Choroid plexus epithelial cell (primary cell): Measurements from ENCODE around the gene KCNQ1.

Source experiments
- DNase-seq: peaks from one replicate; pipeline ENCODE4 v3.0.0-alpha.2; 2010; ENCODE audit warnings: low read depth
- H3K4me3 ChIP-seq: 2 replicates; pipeline ENCODE4 v1.5.1; 2011; ENCODE audit warnings: low read depth, mild to moderate bottlenecking, control low read depth, low read length, moderate library complexity
- TF ChIP-seq, protein P1 (sequence below): conservative IDR thresholded peaks from 2 replicates; pipeline ENCODE4 v1.5.1; 2011; ENCODE audit warnings: low read depth, mild to moderate bottlenecking, control low read depth, inconsistent platforms, low read length, moderate library complexity

Gene KCNQ1

DNA sequence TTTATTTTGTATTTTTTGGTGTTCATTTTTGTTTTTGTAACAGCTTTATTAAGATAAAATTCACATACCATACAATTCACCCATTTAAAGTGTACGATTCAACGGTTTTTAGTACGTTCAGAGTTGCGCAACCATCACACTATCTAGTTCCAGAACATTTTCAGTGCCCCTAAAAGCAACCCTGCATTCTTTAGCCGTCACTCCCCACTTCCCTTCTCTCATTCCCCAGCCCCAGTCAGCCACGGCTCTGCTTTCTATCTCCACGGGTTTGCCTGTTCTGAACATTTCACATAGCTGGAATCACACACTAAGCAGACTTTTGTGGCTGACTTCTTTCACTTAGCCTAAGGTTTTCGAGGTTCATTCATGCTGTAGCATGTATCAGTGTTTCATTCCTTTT is 264.6 kb downstream of the KCNQ1 start:
- peak; percentile 94 for DNase-seq
- TF ChIP-seq, protein P1, sequence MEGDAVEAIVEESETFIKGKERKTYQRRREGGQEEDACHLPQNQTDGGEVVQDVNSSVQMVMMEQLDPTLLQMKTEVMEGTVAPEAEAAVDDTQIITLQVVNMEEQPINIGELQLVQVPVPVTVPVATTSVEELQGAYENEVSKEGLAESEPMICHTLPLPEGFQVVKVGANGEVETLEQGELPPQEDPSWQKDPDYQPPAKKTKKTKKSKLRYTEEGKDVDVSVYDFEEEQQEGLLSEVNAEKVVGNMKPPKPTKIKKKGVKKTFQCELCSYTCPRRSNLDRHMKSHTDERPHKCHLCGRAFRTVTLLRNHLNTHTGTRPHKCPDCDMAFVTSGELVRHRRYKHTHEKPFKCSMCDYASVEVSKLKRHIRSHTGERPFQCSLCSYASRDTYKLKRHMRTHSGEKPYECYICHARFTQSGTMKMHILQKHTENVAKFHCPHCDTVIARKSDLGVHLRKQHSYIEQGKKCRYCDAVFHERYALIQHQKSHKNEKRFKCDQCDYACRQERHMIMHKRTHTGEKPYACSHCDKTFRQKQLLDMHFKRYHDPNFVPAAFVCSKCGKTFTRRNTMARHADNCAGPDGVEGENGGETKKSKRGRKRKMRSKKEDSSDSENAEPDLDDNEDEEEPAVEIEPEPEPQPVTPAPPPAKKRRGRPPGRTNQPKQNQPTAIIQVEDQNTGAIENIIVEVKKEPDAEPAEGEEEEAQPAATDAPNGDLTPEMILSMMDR: no peak
- peak overlapping the region; percentile 20 for H3K4me3 ChIP-seq

DNA sequence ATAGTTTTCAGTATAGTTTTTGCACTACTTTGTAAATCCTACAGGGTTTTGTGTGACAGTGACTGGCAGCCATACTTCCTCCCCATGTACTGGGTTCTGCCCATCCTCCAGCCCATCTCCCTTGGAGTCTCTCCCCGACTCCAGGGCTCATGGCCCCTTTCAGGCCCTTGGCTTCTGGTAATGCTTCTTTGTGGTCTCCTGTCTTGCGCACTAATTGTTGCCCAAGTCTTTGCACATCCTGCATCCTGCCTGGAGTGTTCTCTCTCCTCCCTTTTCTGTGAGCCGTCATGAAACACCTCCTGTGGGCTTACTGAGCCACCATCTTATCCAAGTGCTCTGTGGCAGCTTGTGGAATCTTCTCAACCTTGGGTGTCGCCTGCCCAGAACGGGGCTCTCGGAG is 266.4 kb downstream of the KCNQ1 start:
- TF ChIP-seq, protein P1: no peak
- no peak for DNase-seq
- H3K4me3 ChIP-seq: no peak overlapping the region

DNA sequence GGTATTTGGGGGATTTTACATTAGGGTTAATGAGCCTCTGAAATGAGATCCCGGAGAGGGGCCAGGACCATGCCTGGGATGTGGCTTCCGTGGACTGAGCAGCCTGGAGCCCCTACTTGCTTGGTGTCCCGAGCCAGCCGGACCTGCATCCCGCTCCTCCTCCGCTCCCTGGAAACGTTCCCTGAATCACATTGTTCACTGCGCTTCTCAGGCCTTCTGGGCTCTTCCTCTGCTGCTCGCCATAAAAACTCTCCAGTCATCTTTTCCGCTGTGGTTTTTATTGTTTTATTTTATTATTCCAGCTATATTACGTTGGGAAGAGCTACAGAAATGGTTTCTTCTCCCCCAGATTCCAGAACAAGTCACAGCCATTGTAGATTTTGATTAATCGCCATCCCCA is 268.3 kb downstream of the KCNQ1 start:
- TF ChIP-seq, protein P1: no peak
- DNase-seq: no peak
- H3K4me3 ChIP-seq: no peak overlapping the region

DNA sequence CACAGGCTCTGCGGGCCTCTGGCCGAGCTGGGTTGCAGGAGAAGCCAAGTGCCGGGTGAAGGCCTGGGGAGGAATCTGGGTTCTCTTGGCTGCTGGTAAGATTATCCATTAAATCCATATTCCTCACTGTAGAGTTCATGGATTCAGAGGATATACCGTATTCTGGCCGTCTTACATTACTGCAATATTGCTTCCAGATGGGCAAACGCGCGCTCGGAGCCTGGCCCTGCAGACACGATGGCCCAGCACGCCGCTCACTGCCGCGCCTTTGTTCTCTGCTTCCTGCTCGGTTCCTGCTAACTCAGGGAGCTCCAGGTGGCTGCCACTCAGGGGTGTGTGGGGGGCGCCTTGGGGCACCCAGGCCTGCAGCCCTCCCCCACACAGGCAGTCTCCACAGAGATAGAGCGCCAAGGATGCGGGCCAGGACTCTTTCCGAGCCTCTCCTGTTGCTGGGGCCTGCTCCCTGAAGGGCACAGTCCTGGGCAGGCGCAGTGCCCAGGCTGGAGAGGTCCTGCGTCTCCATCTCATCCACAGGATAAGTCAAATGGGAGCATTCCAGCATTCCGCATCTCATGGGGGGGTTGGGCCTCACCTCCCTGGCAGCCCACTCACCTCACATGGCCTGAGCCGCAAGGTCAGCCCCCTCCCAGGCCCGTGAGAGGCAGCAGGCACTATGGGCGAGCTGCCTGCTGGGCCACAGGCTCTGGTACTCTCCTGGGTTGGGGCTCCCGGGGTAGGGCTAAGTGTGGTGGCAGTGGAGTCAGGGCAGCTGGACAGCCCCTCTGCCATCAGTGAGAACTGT is 269.1 kb downstream of the KCNQ1 start:
- TF ChIP-seq, protein P1: no peak
- H3K4me3 ChIP-seq: no peak overlapping the region
- no peak for DNase-seq

DNA sequence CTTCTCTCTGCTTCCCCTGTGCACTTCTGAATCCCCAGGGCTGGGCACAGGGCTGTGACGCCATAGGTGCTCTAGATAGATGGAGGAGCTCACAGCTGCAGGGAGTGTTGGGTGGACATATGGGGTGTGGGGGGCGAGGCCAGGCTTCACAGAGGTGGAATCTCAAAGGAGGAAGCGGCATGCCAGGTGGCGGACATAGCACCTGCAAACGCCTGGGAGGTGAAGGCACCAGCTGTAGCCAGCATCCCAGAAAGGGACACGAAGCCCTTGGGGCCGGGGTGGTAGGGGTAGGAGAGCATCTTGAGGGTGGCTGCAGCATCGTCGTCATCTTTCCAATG is 269.6 kb downstream of the KCNQ1 start:
- TF ChIP-seq, protein P1: no peak
- no peak overlapping the region for H3K4me3 ChIP-seq
- DNase-seq: no peak

DNA sequence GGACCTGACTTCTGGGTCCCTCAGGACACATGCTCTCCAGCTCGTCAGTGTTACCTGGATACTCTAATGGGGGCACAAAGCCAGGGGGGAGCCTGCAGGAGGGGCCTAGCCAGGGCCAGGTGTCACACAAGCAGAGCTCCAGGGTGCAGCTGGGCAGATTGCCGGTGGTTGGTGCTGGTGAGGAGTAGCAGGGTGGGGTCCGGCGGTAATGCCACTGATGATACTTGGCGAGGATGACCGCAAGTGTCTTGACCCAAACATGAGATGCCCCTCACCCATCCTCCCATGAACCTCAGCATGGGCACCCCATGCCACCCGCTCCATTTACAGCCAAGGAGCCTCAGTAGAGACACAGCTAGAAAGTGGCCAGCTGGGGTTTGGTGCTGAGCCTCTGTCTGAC is 270.1 kb downstream of the KCNQ1 start:
- no peak overlapping the region for H3K4me3 ChIP-seq
- no peak for DNase-seq
- TF ChIP-seq, protein P1: no peak

DNA sequence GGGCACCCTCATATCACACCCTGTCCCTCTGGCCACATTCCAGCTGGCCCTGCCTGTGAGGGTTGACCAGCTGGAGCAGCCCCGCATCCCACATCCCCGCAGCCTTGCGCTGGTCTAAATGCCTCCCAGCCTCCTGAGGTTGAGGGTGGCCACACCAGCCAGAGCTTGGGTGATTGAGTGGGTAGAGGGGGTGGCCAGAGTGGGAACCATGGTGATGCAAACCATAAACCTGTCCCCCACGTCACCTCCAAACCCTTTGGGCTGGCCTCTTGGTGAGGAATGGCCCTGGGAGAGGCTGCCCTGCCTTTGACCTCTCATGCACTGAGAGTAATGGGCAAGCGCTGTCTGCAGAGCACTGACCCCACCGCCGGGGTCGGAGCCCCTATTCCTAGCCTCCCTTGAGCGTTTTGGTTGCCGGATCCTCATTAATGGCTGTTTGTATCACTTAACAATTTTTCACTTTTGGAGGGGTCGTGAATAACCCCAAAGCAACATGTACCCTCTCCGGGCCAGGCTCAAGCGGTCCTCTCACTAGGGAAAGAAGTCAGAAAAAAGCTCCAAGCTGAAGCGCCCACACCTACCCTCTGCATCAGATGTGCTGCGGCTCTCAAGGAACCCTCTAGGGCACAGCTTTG is 271.0 kb downstream of the KCNQ1 start:
- TF ChIP-seq, protein P1: no peak
- H3K4me3 ChIP-seq: no peak overlapping the region
- no peak for DNase-seq
